GM18868 (cell line): ENCODE data around the gene SDE2.
"Not testable (repeated sequence)": the region's sequence is repeated elsewhere in the genome, so short reads cannot be mapped to it uniquely, and the experiment has no call there.

ENCODE experiments used
- ATAC-seq: cut with Tn5 transposase; IDR thresholded peaks from one replicate; pipeline ENCODE4 v1.9.1; 2021; ENCODE audit warnings: mild to moderate bottlenecking, moderate library complexity; ENCODE audit not compliant: unreplicated experiment

The SDE2 gene

DNA sequence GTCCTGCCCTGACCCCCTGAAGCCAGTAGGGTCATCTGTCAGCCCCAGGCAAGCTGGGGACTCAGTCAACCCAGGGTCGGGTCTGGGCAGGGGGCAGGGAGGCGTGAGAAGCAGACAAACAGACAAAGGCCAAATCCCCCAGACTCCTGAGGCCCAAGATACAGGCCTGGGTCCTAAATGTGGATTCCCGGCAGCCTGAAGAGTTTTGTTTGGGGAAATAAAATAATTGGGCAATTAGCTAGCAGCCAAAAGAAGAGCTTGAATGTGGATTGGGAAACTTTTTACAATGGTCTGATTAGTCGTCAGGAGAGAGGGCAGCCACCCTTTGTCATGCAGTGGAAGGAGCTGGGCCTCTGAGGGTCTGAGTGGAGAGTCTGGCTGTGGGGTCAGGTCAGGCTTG, 53.6 kb downstream of the SDE2 start:
- ATAC-seq, result no peak

DNA sequence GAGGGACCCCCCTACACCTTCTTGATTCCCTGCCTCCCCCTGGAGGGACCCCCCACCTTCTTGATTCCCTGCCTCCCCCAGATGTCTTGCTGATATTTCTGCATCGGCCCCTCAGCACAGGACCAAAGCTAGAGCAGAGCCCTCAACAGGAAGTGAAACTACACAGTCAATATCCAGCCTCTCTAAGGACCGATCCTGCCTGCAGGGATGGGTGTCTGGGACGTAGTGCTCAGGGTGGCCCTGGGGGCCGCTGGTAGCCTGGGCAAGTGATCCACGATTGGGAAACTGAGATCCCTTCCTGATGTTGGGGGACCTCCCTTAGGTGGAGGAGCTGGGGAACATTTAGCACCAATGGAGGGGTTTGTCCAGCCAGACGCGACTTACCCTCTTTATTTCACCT, 54.2 kb downstream of the SDE2 start:
- ATAC-seq, result peak; percentile 88

DNA sequence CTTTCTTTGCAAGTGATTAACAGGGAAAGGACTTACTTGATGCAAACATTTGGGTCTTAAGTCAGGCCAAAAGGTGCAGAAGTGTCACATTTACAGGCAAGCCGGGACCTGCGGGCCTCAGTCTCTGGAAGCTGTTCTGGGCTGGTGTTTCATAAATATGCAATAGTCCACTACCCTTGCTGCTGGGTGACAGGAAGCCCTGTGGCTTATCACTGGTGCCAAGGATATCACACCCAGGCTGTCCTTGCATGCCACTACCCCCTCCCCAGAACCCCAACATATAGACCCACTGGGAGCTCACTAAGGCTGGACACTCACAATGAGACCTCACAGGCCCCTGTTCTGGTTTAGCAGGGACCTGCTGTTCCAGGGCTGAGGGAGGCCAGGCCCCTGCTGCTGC, 54.8 kb downstream of the SDE2 start:
- ATAC-seq, result no peak

DNA sequence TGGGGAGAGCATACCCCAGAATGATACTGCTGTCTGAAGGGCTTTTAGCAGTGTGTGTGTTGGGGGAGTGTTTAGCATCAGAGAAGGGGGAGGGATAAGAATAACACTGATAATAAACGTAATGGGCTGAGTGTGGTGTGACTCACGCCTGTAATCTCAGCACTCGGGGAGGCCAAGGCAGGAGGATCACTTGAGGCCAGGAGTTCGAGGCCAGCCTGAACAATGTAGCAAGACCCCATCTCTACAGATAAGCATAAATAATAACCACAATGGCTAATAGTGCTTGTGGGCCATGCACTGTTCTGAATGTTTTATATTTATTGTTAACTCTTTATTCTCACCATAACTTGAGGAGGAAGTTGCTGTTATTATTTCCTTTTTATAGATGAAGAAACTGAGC, 55.6 kb downstream of the SDE2 start:
- no peak for ATAC-seq

DNA sequence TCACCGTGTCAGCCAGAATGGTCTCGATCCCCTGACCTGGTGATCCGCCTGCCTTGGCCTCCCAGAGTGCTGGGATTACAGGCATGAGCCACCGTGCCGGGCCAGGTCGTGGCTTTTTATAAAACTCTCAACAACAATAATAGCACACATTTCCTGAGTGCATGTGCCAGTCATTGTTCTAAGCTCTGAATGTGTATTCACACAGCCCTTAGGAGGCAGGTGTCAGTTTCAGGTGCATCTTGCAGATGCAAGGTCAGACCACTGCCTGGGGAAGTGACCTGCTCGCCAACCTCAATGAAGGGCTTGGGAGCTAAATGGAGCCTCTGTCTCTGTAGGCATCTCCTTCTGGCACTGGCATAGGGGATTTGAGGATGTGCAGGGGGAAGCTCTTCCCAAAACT, 56.6 kb downstream of the SDE2 start:
- ATAC-seq, result peak; percentile 78

DNA sequence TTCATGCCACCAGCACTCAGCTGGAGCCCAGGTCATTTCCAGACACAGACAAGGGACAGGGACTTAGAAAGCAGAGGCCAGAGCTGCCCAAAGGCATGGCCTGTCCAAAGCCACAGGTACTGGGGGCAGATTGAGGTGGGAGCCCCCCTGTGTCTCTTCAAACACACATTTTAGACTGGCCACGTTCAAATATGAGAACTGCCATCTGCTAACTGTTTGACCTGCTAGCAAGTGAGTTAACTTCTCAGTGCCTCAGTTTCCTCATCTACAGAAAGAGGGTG, 57.3 kb downstream of the SDE2 start:
- no peak for ATAC-seq

DNA sequence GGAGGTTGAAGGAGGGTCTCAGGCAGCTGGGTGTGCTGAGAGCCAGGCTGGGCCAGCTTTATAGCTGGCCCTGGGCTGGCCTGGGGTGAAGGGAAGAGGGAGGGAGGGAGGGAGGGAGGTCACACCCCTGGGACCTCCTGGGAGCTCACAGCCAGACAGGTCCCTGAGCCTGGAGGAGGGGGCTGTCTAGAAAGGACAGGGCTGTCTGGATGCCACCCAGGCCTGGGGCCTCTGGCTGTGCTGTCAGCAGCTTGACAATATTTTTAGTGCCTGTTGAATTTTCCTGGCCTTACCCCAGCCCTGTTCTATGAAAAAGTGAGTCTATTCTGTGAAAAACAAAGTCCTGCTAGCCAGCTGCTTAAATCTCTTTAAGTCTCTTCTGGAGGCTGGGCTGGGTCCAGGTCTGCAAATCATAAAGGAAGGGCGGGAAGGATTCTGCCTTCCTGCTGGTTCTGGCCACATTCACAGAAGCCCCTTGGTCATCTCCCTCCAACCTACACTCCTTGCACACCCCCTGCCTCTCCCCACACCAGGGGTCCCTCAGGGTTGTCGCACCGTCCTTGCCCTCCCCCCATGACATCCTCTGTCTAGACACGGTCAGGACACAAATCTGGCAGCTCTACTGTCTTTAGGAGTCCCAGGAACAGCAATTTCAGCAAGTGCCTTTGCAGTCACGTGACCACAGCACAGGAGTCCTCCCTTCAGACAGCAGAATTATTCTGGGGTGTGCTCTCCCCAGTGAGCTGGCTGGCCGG, 57.8 kb downstream of the SDE2 start, which contains the start of gene LEFTY2:
TSS of gene LEFTY2 (minus strand) at position 34 of the 755 bp plus-strand sequence. CDS start 80 bp downstream, outside the sequence.
- no peak for ATAC-seq

DNA sequence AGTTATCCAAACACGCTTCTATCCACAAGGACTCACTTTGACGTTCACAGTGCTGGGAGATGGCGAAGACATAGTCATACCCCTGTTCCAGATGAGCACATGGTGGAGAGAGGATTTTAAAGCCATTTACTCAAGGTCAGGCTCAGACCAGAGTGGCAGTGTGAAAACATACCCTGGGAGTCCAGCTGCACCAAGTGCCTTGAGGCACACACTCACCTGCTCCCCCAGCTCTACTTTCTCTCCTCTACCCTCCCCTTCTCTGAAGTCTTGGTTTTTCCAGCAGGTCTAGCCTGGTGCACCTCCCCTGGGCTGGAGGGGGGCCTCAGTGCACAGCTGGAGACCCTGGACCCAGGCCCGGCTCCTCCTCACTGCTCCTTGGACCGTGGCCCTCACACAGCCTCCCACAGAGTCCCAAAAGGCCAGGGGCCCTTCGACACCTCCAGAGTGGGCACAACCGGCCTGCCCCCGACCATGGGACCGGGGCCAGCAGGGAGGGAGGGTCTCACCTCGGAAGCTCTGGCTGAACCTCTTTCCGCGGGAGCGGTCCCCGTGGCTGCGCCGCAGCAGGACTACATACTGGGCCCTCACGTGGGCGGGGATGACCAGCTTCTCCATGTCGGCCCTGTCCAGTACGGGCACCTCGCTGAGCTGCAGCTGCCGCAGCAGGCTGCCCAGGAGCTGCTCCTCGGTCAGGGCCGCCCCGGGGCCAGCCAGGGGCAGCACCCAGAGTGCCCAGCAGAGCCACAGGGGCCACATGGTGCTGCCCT, 58.6 kb downstream of the SDE2 start:
- ATAC-seq, result no peak

DNA sequence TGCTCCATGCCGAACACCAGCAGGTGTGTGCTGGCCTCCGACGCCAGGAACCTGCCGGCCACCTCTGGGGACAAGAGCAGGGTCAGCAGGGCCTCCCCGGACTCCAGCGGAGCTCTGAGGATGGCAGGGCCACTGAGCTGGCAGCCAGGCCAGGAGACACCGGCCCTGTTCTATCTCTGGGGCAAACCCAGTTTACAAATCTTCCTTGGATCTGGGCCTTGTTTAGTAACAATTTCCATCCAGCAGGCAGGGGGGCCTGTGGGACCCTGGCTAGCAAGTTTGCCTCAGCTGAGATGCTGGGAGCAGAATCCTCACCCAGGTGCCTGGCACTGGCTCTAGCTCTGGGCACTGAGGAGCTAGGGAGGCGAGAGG, 59.2 kb downstream of the SDE2 start:
- not testable (repeated sequence) for ATAC-seq

DNA sequence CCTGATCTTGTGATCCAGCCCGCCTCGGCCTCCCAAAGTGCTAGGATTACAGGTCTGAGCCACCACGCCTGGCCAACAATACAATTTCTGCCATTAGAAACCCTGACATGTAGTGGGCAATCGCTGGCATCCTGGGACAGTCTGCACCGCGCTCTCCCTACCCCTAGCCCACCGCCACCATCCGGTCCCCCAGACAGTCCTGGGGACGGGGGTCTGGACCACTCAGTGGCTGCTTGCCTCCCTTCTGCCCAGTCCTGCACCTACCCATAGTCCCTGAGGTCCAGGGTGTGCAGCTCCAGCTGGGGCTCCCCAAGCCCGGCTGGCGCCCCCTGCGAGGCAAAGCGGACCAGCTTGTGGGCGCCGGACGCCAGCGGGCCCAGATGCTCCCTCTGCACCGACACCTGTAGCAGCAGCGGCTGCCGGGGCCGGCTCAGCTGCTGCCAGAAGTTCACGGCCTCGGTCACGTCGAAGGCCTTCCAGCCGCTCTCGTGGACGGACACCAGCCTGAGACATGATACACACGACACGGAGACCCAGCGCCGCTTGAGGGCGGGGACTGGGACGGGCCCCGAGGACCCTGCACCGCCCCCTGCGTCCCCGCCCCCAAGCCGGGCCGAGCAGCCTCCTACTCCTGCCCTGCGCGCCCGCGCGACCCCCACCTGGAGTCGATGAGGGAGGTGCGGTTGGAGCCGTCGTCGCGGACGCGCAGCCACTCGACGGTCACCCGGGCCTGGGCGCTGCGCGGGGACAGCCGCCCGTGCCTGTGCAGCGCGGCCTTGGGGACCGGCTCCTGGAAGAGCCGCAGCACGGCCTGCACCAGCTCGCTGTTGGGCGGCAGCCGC, 59.8 kb downstream of the SDE2 start:
- ATAC-seq, result not testable (repeated sequence)

DNA sequence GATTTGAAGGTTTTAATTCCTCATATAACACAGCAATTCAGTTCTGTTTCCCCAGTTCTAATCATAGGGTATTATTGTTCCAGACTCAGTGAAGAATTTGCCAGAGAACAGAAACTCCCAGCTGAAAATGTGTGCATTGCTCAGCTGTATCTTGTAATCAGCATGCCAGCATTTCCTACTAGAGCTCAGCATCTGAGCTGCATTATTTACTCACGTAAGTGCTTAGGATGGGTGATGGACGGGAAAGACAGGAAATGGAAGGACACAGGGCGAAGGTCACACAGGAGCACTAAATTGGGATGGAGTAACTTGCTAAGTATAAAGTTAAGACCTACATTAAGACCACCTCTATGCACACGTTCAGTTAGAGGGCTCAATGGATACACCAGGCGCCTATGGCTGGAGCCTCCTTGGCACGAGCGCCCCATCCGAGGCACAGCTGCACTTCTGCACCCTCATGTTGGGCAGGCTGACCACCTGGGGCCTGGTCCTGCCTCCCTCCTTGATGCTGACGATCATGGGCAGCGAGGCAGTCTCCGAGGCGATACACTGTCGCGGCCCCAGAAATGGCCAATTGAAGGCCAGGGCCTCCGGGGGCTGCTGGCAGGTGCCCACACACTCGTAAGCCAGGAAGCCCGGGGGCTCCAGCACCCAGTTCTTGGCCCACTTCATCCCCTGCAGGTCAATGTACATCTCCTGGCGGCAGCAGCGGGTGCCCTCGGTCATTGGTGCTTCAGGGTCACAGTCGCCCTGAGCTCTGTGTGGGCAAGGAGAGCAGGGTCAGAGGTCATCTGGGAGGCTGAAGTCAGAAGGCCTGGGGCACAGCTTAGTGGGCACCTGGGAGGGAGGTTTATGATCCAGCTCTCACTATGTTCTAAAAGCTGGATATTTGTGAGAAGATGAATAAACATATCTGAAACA, 61.8 kb downstream of the SDE2 start:
- no peak for ATAC-seq

DNA sequence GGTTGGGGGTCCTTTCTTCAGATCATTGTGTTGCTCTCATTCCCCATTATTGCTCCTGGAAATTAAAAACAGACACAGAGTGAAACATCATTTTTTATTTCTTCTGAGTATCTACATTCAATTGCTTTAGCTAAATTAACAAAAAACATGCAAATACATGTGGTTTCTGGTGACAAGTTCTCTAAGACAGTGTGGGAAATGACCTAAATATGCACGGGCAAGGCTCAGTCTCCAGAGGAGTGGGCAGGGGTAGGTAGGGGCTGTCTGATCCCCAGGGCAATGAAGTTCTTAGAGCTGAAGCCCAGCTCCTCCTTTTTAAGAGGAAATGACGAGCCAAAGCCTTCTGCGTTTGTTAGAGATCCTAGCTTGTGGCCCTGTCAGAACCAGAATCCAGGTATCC, 62.6 kb downstream of the SDE2 start:
- no peak for ATAC-seq

DNA sequence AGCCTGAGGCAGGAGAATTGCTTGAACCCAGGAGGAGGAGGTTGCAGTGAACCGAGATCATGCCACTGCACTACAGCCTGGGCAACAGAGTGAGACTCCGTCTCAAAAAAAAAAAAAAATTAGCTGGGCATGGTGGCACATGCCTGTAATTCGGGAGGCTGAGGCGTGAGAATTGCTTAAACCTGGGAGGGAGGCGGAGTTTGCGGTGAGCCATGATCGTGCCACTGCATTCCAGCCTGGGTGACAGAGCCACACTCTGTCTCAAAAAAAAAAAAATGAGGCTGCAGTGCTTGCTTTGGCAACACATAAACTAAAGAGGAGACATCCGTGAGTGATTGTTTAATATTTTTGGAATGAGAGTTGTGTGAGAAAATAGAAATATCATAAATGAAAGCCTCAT, 63.1 kb downstream of the SDE2 start:
- not testable (repeated sequence) for ATAC-seq

DNA sequence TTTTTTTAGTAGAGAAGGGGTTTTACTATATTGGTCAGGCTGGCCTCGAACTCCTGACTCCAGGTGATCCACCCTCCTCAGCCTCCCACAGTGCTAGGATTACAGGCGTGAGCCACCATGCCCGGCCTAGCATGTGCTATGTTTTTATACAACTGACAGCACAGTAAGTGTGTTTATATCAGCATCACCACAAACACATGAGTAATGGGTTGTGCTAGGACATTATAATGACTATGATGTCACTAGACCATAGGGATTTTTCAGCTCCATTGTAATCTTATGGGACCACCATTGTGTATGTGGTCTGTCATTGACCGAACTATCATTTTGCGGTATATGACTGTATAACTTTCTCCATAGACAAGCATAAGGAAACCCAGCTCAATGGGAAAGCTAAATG, 64.4 kb downstream of the SDE2 start:
- ATAC-seq, result no peak

DNA sequence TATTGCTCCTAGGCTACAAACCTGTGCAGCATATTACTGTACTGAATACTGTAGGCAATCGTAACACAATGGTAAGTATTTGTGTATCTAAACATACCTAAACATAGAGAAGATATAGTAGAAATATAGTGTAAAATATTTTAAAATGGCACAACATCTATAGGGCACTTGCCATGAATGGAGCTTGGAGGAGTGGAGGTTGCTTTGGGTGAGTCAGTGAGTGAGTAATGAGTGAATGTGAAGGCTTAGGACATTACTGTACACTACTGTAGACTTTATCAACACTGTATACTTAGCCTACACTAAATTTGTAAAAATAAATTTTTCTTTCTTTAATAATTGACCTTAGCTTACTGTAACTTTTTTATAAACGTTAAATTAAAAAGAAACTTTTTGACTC, 66.1 kb downstream of the SDE2 start:
- no peak for ATAC-seq
